NCI-H1930 (cell line): ENCODE results near the gene NR3C2.

Source experiments
- DNase-seq, 2 experiments: peaks; one replicate each; lab custom pipeline; 2025; lab: John Stamatoyannopoulos, UW

Gene NR3C2

GRCh38 chr4:148435654-148436406, 6.4 kb downstream of the NR3C2 start:
- no peak for DNase-seq

- no peak for DNase-seq
These were observed 8.0 kb downstream of the NR3C2 start for GRCh38 chr4:148434075-148434773.

GRCh38 chr4:148431401-148431800, 10.8 kb downstream of the NR3C2 start:
- no peak for DNase-seq

GRCh38 chr4:148430854-148431253, 11.4 kb downstream of the NR3C2 start:
- no peak for DNase-seq

- no peak for DNase-seq
These were observed 13.0 kb downstream of the NR3C2 start for GRCh38 chr4:148429206-148429605.

- no peak for DNase-seq
These were observed 15.6 kb downstream of the NR3C2 start for GRCh38 chr4:148426643-148427042.

GRCh38 chr4:148425327-148426110, 16.7 kb downstream of the NR3C2 start:
- no peak for DNase-seq

- DNase-seq: no peak
These were observed 21.8 kb downstream of the NR3C2 start for GRCh38 chr4:148420397-148420796.

- DNase-seq: no peak
These were observed 26.7 kb downstream of the NR3C2 start for GRCh38 chr4:148415500-148415899.

- no peak for DNase-seq
These were observed 29.7 kb downstream of the NR3C2 start for GRCh38 chr4:148412460-148412994.

GRCh38 chr4:148405161-148405893, 36.9 kb downstream of the NR3C2 start:
- no peak for DNase-seq

- no peak for DNase-seq
These were observed 43.2 kb downstream of the NR3C2 start for GRCh38 chr4:148398988-148399387.

- no peak for DNase-seq
These were observed 44.4 kb downstream of the NR3C2 start for GRCh38 chr4:148397771-148398170.

GRCh38 chr4:148396986-148397673, 45.1 kb downstream of the NR3C2 start:
- DNase-seq: no peak

GRCh38 chr4:148395771-148396170, 46.4 kb downstream of the NR3C2 start:
- DNase-seq: no peak

GRCh38 chr4:148391056-148391455, 51.2 kb downstream of the NR3C2 start:
- DNase-seq: no peak

GRCh38 chr4:148390311-148390710, 51.9 kb downstream of the NR3C2 start:
- no peak for DNase-seq

GRCh38 chr4:148380291-148380690, 61.9 kb downstream of the NR3C2 start:
- no peak for DNase-seq

- DNase-seq: no peak
These were observed 66.1 kb downstream of the NR3C2 start for GRCh38 chr4:148376151-148376550.

- no peak for DNase-seq
These were observed 66.6 kb downstream of the NR3C2 start for GRCh38 chr4:148375584-148375983.

- DNase-seq: no peak
These were observed 69.1 kb downstream of the NR3C2 start for GRCh38 chr4:148373093-148373492.
